ENCODE measurements around the gene RNF38.

GRCh38 chr9:36389590-36389989 is 10.5 kb downstream of the RNF38 start:
- no peak for TF ChIP-seq MAX (IDR thresholded peaks at IDR 0.05; ENCODE audit: insufficient read depth, insufficient read length)
- no peak for TF ChIP-seq CTCF (IDR thresholded peaks at IDR 0.05; ENCODE audit: extremely low read depth in 1 of 2, insufficient read depth in 1 of 2, low read depth in 1 of 2, low read length in 2 of 2)
- TF ChIP-seq POLR2A (IDR thresholded peaks at IDR 0.05; ENCODE audit: low read depth, low read length) = no peak
- no peak for TF ChIP-seq POLR2AphosphoS5 (IDR thresholded peaks at IDR 0.05; ENCODE audit: insufficient read depth, low read depth, low read length)
- TF ChIP-seq EZH2 (IDR thresholded peaks at IDR 0.05; ENCODE audit: borderline replicate concordance, low read depth, low read length, severe bottlenecking) = no peak
- no peak for TF ChIP-seq MYC (IDR thresholded peaks at IDR 0.05; ENCODE audit: low read depth, low read length)
